Middle frontal gyrus (tissue), 1 donor: ENCODE results near the gene RRAS2.
A peak's percentile ranks its signal among the peaks of the same experiment; 100 is the strongest.
"Not testable (repeated sequence)": the region's sequence is repeated elsewhere in the genome, so short reads cannot be mapped to it uniquely, and the experiment has no call there.

Experiments used
- DNase-seq: peaks from one replicate; pipeline ENCODE4 v3.0.0-alpha.2; 2015; ENCODE audit warnings: low spot score; ENCODE audit errors: extremely low spot score

Gene RRAS2

GRCh38 chr11:14358729-14359439 is at the start of gene RRAS2:
RRAS2 (minus strand) TSS chr11:14359183; CDS start chr11:14358870, 313 bp downstream.
- no peak for DNase-seq

GRCh38 chr11:14408612-14409011 is 49.6 kb upstream of the RRAS2 start:
- DNase-seq = no peak

DNA sequence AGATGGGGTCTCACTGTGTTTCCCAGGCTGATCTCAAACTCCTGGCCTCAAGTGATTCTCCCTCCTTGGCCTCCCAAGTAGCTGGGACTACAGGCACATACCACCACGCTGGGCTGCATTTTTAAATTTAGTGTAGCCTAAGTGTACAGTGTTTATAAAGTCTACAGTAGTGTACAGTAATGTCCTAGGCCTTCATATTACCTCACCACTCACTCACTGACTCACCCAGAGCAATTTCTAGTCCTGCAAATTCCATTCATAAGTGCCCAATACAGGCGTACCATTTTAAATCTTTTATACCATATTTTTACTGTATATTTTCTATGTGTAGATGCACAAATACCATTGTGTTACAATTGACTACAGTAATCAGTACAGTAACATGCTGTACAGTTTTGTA is 47.1 kb upstream of the RRAS2 start:
- not testable (repeated sequence) for DNase-seq

DNA sequence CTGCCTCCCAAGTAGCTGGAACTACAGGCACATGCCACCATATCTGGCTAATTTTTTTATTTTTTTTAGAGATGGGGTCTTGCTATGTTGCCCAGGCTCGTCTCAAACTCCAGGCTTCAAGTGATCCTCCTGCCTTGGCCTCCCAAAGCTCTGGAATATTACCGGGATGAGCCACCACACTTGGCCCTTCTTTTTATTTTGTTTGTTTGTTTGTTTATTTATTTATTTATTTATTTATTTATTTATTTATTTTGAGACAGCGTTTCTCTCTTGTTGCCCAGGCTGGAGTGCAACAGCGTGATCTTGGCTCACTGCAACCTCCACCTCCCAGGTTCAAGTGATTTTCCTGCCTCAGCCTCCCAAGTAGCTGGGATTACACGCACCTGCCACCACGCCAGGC is 44.5 kb upstream of the RRAS2 start:
- DNase-seq = not testable (repeated sequence)

GRCh38 chr11:14399087-14399486 is 40.1 kb upstream of the RRAS2 start:
- DNase-seq = no peak

GRCh38 chr11:14396273-14396672 is 37.3 kb upstream of the RRAS2 start:
- DNase-seq = no peak

DNA sequence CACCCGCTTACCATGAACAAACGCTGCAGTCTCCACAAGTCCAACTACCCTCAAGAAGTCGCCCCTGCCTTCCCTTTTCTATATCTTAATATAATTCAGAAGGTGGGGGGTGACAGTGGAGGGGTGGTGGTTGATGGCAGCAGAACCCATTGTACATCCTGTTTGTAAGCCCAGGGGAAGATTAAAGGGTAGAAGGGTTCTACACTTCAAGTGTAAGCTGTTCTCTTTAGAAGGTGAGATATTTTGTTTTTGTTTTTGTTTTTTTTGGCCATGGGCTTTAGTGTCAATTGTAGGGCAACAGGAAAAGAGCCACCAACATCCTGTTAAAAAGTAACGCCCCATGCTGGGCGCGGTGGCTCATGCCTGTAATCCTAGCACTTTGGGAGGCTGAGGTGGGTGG is 34.9 kb upstream of the RRAS2 start:
- DNase-seq = no peak

- no peak for DNase-seq
These were observed 34.1 kb upstream of the RRAS2 start for GRCh38 chr11:14393129-14393528.

DNA sequence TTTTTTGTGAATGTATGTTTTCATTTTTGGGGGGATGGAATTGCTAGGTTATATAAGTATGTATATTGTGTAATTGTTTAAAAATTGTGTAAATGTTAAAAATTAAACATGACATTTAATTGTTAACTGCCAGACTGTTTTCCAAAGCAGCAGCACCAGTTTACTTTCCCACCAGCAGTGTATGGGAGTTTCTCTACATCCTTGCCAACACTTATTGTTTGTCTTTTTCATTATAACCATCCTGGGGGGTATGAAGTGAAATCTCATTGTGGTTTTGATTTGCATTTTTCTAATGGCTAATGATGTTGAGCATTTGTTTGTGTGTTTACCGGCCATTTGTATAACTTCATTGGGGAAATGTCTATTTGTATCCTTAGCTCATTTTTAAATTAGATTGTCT is 31.7 kb upstream of the RRAS2 start:
- DNase-seq = no peak

DNA sequence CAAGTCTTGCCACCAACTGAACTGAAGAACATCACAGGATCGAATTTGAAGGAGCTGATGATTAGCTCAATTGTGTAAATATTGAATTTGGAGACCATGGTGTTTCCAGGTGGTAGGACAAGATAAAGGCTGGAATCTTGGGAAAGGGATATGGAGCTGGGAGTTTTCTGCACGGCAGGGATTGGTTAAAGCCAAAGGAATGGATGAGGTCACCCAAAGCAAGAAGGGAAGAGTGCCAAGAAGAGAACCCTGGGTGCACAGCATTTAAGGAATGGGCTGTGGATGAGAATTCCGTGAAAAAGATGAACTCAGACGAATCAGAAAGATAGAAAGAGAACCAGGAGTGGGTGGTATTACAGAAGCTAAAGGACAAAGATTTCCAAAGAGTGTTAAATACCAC is 29.4 kb upstream of the RRAS2 start:
- DNase-seq = no peak

DNA sequence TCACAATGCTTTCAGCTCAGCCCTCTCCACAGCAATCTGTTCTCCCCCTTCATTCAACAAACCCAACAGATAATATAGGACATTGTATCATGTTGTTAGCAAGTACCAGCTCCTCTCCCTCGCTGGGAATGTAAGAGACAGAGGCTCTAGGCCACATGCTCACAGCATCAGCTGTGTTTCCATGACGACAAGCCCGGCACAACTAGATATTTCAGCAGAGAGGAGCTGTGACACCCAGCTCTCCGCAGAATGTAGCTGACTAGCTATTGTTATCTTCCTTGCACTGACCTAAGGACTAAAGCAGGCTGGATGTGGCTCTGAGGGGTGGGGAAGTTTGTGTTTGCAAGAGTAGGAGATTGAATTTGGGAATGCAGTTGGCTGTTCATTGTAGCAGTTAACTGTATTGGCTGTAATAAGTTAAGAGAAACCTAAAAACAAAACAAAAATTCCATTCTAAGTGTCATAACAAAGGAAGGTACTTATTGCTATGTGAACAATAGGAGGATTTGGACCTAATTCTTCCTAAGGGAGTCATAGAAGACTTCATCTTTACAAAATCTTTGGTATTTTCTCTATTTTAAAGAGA is 28.0 kb upstream of the RRAS2 start:
- DNase-seq = peak; percentile 82

DNA sequence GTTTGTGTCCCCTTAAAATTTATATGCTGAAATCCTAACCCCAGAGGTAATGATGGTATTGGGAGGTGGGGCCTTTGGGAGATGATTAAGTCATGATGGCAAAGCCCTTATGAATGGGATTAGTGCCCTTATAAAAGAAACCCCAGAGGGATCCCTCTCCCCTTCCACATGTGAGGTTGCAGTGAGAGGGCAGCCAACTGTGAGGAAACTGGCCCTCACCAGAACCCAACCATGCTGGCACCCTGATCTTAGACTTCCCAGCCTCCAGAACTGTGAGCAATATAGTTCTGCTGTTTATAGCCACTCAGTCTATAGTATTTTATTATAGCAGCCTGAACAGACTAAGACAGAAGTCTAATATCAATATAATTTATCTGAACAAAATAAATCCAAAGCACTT is 27.1 kb upstream of the RRAS2 start:
- no peak for DNase-seq

DNA sequence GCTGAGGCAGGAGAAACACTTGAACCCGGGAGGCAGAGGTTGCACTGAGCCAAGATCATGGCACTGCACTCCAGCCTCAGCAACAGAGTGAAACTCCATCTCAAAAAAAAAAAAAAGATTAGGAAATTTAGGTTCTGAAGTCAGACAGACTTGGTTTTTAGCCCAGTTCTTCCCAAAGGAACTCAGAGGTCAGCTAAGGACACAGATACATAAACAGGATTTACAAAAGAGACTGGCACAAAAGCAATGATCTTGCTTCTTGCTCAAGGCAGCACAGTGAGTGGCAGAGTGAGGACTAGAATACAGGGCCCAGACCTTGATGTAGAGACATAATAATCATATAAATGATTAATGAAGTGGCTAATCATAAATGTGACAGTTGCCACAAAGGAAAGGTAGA is 25.4 kb upstream of the RRAS2 start:
- no peak for DNase-seq

DNA sequence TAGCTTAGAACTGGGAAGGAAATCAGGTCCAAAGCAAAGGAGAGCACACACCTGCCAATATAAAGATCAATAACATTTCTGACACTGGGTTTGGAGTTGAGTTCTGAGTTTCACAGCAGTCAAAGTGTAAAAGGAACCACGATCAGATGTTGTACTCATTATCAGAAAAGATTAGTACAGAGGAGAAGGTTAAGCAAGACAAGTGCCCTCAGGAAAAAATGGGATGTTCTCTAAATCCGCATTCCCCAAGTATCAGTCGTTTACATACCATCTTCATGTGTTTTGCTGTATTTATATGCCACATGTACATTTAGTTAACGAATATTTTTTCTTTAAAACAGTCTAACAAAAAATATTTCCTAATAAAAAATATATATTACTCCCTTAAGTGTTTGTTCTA is 23.0 kb upstream of the RRAS2 start:
- no peak for DNase-seq

DNA sequence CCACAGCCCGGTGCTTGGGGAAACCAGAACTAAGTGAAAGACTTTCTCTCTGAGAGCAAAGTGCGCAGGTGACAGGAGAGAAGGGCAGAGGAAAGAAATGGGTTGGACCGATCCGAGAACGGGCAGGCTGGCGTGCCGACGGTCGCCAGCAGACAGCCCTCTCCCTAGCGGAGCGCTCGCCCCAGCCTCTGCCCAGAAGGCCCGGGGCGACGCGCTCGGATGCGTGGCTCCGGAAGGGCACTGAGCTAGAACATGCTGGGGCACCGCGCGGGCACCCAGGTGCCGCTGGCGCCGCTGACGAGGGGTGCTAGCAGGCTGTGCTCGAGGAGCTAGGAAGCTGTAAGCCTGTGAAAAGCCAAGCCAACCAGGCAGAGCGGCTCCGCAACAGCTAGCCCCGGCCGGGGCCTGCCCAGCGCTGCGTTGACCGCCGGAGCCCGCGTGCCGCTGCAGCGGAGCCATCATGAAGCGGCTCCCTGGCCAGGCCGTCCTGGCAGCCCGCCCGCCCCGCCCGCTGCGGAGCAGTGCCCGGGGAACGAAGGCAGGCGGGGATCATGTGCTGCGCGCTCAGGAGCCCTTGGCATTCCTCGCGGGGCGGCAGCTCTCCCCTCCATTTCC is 22.1 kb upstream of the RRAS2 start:
- no peak for DNase-seq

GRCh38 chr11:14380125-14380936 is 21.3 kb upstream of the RRAS2 start:
- DNase-seq = no peak

DNA sequence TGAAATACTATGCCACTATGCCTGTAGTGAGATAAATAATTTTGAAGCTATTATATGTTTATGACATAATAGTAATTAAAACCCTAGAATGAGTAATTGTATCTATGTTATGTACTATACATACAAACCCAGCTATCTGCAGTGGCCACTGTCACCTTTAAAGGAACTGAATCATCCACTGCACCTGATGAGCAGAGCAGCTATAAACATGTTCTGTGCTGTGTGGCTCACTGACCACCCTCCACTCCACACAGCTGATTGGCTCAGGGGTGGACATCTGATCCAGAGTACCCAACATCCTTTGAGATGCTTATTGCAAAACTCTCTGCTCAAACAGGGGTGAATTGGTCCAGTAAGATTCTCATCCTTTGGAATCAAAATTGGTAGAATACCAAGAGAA is 19.2 kb upstream of the RRAS2 start:
- no peak for DNase-seq

DNA sequence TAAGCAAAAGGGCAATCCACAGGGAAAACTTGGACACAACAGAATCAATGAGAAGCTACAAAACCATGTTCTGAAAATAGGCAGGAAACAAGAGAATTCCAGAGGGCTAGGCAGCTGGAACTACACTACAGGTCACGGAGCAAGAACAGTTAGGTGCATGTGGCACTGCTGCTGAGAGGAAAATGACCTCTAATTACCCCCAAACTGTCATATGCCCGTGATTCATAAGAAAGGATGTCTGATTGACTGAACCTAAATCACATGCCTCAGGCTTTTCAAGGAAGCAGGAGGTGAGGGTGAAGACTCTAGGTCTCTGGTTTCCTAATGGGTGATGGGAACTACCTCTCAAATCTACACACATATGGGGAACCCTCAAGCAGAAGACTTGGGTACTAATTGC is 17.9 kb upstream of the RRAS2 start:
- no peak for DNase-seq

DNA sequence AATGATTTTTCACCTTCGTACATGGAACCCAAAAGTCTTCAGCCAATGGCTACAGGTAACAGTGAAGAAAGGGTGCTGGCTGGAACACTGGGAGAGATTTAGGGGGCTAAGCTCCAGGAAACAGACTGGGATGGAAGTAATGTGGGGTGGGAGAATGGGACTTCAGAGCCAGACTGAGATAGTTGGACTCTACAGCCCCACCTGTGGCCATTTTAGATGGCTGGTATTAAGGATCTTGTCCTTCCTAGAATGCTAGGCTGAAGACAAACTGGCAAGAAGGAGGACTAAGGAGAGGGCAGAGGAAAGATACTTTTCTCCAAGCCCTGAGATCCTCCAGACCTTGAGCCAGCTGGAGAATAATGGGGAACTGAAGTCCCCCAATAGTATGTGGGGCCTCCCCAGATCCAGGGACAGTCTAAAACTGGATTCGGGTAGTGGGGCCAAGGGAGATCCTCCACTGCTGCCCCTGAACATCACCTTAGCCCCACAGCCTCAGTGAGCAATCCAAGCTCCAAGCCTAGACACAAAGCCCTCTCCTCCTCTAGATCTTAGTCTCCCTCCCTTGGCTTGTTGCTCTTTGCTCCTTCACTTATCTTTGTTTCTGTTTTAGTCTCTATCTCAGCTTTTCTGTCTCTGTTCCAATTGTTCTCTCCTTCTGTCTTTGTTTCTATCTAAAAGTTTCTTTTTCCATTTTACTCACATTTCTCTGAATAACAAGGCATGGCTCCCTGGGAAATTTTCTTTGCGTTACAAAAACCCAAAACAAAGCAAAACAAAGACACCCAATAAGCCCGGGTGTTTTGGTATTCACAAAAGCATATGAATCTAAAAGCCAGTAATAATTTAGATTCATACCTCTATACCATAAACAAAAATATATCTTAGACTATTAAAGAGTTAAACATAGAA is 16.2 kb upstream of the RRAS2 start:
- no peak for DNase-seq

GRCh38 chr11:14373941-14374646 is 15.1 kb upstream of the RRAS2 start:
- no peak for DNase-seq
